ENCODE measurements around the gene PDE4B.

GRCh38 chr1:66335125-66335524 lies 542.4 kb downstream of the PDE4B start:
- TF ChIP-seq, protein P1, sequence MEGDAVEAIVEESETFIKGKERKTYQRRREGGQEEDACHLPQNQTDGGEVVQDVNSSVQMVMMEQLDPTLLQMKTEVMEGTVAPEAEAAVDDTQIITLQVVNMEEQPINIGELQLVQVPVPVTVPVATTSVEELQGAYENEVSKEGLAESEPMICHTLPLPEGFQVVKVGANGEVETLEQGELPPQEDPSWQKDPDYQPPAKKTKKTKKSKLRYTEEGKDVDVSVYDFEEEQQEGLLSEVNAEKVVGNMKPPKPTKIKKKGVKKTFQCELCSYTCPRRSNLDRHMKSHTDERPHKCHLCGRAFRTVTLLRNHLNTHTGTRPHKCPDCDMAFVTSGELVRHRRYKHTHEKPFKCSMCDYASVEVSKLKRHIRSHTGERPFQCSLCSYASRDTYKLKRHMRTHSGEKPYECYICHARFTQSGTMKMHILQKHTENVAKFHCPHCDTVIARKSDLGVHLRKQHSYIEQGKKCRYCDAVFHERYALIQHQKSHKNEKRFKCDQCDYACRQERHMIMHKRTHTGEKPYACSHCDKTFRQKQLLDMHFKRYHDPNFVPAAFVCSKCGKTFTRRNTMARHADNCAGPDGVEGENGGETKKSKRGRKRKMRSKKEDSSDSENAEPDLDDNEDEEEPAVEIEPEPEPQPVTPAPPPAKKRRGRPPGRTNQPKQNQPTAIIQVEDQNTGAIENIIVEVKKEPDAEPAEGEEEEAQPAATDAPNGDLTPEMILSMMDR (IDR thresholded peaks at IDR 0.05): no peak
- no peak for TF ChIP-seq POLR2A (IDR thresholded peaks at IDR 0.05)

All from esophagus squamous epithelium (tissue), 4 donors.